ENCODE measurements around the gene CPE.

DNA sequence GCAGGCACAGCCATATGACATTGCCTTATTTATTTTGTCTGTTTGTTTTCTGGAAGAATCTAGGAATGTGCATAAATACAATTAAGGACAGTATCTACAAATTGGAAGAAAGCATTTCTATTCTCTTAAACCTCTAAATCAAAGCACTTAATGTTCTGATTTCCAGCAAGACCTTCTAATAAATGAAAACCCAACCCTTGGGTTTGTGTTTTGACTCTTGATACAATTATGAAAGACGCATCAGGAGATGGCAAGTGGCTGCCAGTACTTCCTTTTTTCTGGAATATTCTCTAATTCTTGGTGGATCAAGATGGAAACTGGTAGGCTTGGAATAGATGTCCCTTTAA, 437 bp upstream of the CPE start:
- TF ChIP-seq POLR2AphosphoS5 (IDR thresholded peaks at IDR 0.05; ENCODE audit: borderline replicate concordance, low read depth, low read length): no peak
- TF ChIP-seq EZH2 (IDR thresholded peaks at IDR 0.05): no peak

Measured in SK-N-MC (cell line).